ENCODE data around the gene PRKN.

DNA sequence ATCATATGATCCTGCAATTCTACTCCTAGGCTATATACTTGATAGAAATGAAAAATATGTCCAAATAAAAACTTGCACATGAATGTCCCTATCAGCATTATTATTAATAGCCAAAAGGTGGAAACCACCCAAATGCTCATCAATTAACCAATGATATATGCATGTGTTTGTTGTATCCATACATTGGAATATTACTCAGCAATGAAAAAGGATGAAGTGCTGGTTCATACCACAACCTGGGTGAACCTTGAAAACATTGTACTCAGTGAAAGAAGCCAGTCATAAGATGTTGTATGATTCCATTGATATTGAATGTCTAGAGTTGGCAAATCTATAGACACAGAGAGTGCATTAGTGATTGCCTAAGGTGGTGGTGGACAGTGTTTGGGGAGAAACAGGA is 267.6 kb downstream of the PRKN start:
- TF ChIP-seq, protein P1, sequence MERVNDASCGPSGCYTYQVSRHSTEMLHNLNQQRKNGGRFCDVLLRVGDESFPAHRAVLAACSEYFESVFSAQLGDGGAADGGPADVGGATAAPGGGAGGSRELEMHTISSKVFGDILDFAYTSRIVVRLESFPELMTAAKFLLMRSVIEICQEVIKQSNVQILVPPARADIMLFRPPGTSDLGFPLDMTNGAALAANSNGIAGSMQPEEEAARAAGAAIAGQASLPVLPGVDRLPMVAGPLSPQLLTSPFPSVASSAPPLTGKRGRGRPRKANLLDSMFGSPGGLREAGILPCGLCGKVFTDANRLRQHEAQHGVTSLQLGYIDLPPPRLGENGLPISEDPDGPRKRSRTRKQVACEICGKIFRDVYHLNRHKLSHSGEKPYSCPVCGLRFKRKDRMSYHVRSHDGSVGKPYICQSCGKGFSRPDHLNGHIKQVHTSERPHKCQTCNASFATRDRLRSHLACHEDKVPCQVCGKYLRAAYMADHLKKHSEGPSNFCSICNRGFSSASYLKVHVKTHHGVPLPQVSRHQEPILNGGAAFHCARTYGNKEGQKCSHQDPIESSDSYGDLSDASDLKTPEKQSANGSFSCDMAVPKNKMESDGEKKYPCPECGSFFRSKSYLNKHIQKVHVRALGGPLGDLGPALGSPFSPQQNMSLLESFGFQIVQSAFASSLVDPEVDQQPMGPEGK (CRISPR knock-in tag; IDR thresholded peaks at IDR 0.05; ENCODE audit: borderline replicate concordance) = no peak
- TF ChIP-seq TCF4 (CRISPR knock-in tag; IDR thresholded peaks at IDR 0.05; ENCODE audit: borderline replicate concordance) = no peak
- no peak for TF ChIP-seq ZNF70 (CRISPR knock-in tag; IDR thresholded peaks at IDR 0.05)
- no peak for TF ChIP-seq ZC3H10 (CRISPR knock-in tag; IDR thresholded peaks at IDR 0.05)
- peak; percentile 66 for TF ChIP-seq ZNF8 (CRISPR knock-in tag; IDR thresholded peaks at IDR 0.05)
- no peak for TF ChIP-seq CSDC2 (CRISPR knock-in tag; IDR thresholded peaks at IDR 0.05)
- no peak for TF ChIP-seq ARNTL (CRISPR knock-in tag; IDR thresholded peaks at IDR 0.05; ENCODE audit: borderline replicate concordance, low read depth)
- TF ChIP-seq ZNF565 (CRISPR knock-in tag; conservative IDR thresholded peaks at IDR 0.05; ENCODE audit: low read depth) = no peak
- TF ChIP-seq SNAI2 (CRISPR knock-in tag; IDR thresholded peaks at IDR 0.05) = no peak

All from SK-N-SH treated with all-trans-retinoic acid at 6 μM for 48 hours (cell line).